ENCODE results near the gene ELOVL7. TPM values are rescaled to one million over a fixed set of nuclear protein-coding genes. Genes with fewer than 3 reads are reported as not detected.

The ELOVL7 gene
- total and polyA plus RNA-seq, 2 donors (not counting 1 experiment from before 2014, with no cell fraction given): under 0.01 to 0.07 TPM

DNA sequence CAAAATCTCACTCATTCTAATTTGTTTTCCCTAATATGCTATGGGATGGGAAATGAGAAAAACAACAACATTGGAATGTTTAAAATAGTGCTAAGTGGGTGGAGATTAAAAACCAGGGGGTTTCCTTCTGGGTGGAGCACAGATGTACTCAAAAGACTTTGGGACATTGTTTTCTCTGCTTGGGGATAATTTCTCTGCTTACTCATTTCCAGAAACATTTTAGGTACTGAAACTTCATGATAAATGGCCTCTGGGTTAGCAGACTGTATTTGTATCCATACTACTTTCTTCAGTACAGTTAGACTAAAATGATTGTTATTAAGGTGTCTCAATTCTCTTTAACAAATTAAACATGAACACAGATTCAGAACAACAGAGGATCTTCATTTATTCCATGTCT is 17.4 kb downstream of the ELOVL7 start:
- Histone ChIP-seq H3K4me1 (ENCODE audit: control insufficient read depth, extremely low read depth, insufficient read depth, low read length) (no peaks in the 10 kb centered on the region), H4K20me1 (ENCODE audit: control insufficient read depth, extremely low read depth, insufficient read depth, low read length) (no peaks in the 10 kb centered on the region), H3K36me3 (ENCODE audit: control insufficient read depth, insufficient read depth, low read length) (no peaks in the 10 kb centered on the region), H3K9ac (ENCODE audit: insufficient read depth, low read length) (no peak overlapping the region), H3K27ac (ENCODE audit: insufficient read depth, low read length) (no peak overlapping the region), H2AFZ (ENCODE audit: low read length) (no peak overlapping the region), H3K4me2 (ENCODE audit: extremely low read depth, insufficient read depth, low read length) (no peak overlapping the region), H3K4me3 (replicated peaks in 1 of 4; ENCODE audit: control extremely low read depth in 1 of 4, insufficient read depth in 1 of 4, low read depth in 3 of 4, low read length in 4 of 4) (no peak overlapping the region), H3K9me3 (ENCODE audit: control insufficient read depth, insufficient read depth, low read depth, low read length) (no peaks in the 10 kb centered on the region), H3K79me2 (ENCODE audit: control insufficient read depth, insufficient read depth, low read length) (no peaks in the 10 kb centered on the region), H3K27me3 (ENCODE audit: control insufficient read depth, insufficient read depth, low read length) (no peaks in the 10 kb centered on the region)
- TF ChIP-seq CTCF (conservative IDR thresholded peaks at IDR 0.05 in 1 of 2, IDR thresholded peaks at IDR 0.05 in 1 of 2; ENCODE audit: low read depth in 1 of 2, low read length in 2 of 2): no peak
- no peak for TF ChIP-seq EZH2 (IDR thresholded peaks at IDR 0.05; ENCODE audit: low read length, missing control alignments)
- DNase-seq (ENCODE audit: low read depth in 2 of 2): no peak

DNA sequence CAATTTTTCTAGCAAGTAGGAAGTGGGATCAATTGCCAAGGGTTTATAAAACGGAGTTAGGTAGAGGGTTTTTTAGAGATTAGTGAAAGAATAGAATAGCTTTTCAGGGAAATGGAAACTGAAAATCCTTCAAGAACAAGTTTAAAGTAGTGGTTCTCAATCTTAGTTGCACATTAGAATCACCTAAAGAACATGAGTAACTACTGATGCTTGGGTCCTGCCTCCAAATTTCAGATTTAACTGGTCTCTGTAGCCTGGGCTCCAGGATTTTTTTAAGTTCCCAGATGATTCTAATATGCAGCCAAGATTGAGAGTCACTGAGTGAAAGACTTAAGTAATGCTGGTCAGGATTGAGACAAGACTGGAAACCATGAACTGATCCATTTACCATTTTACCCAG is 20.5 kb downstream of the ELOVL7 start:
- TF ChIP-seq CTCF (conservative IDR thresholded peaks at IDR 0.05 in 1 of 2, IDR thresholded peaks at IDR 0.05 in 1 of 2; ENCODE audit: low read depth in 1 of 2, low read length in 2 of 2) (no peak), EZH2 (IDR thresholded peaks at IDR 0.05; ENCODE audit: low read length, missing control alignments) (no peak)
- H3K4me2 ChIP-seq (ENCODE audit: extremely low read depth, insufficient read depth, low read length): no peak overlapping the region

DNA sequence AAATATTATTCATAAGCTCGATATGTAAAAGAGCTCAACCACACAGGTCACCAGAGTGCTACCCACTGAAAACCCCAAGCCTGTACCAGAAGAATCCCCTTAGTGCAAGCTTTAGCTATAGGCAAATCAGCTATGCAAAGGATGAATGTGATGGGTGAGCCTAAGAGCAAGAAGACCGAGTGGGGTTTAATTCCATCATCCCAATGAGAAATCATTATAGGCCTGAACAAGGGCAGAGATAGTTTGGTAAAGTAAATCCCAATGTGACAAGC is 21.8 kb downstream of the ELOVL7 start:
- no peak overlapping the region for H3K4me3 ChIP-seq (replicated peaks in 1 of 4; ENCODE audit: control extremely low read depth in 1 of 4, insufficient read depth in 1 of 4, low read depth in 3 of 4, low read length in 4 of 4)
- no peaks in the 10 kb centered on the region for H3K4me1 ChIP-seq (ENCODE audit: control insufficient read depth, extremely low read depth, insufficient read depth, low read length)
- H3K9me3 ChIP-seq (ENCODE audit: control insufficient read depth, insufficient read depth, low read depth, low read length): no peaks in the 10 kb centered on the region
- H4K20me1 ChIP-seq (ENCODE audit: control insufficient read depth, extremely low read depth, insufficient read depth, low read length): no peaks in the 10 kb centered on the region
- no peaks in the 10 kb centered on the region for H3K27me3 ChIP-seq (ENCODE audit: control insufficient read depth, insufficient read depth, low read length)
- H3K27ac ChIP-seq (ENCODE audit: insufficient read depth, low read length): no peak overlapping the region
- H3K79me2 ChIP-seq (ENCODE audit: control insufficient read depth, insufficient read depth, low read length): no peaks in the 10 kb centered on the region
- DNase-seq (ENCODE audit: low read depth in 2 of 2): no peak
- no peak overlapping the region for H3K9ac ChIP-seq (ENCODE audit: insufficient read depth, low read length)
- H3K36me3 ChIP-seq (ENCODE audit: control insufficient read depth, insufficient read depth, low read length): no peaks in the 10 kb centered on the region
- no peak overlapping the region for H2AFZ ChIP-seq (ENCODE audit: low read length)
- H3K4me2 ChIP-seq (ENCODE audit: extremely low read depth, insufficient read depth, low read length): no peak overlapping the region
- TF ChIP-seq CTCF (conservative IDR thresholded peaks at IDR 0.05 in 1 of 2, IDR thresholded peaks at IDR 0.05 in 1 of 2; ENCODE audit: low read depth in 1 of 2, low read length in 2 of 2): no peak
- TF ChIP-seq EZH2 (IDR thresholded peaks at IDR 0.05; ENCODE audit: low read length, missing control alignments): no peak

More for the DNA sequence above, 20.5 kb downstream of the ELOVL7 start:
- Histone ChIP-seq H3K4me3 (replicated peaks in 1 of 4; ENCODE audit: control extremely low read depth in 1 of 4, insufficient read depth in 1 of 4, low read depth in 3 of 4, low read length in 4 of 4) (no peak overlapping the region), H3K27ac (ENCODE audit: insufficient read depth, low read length) (no peak overlapping the region), H2AFZ (ENCODE audit: low read length) (no peak overlapping the region), H3K36me3 (ENCODE audit: control insufficient read depth, insufficient read depth, low read length) (no peaks in the 10 kb centered on the region), H3K9me3 (ENCODE audit: control insufficient read depth, insufficient read depth, low read depth, low read length) (no peaks in the 10 kb centered on the region), H3K9ac (ENCODE audit: insufficient read depth, low read length) (no peak overlapping the region), H4K20me1 (ENCODE audit: control insufficient read depth, extremely low read depth, insufficient read depth, low read length) (no peaks in the 10 kb centered on the region), H3K4me1 (ENCODE audit: control insufficient read depth, extremely low read depth, insufficient read depth, low read length) (no peaks in the 10 kb centered on the region), H3K79me2 (ENCODE audit: control insufficient read depth, insufficient read depth, low read length) (no peaks in the 10 kb centered on the region), H3K27me3 (ENCODE audit: control insufficient read depth, insufficient read depth, low read length) (no peaks in the 10 kb centered on the region)
- no peak for DNase-seq (ENCODE audit: low read depth in 2 of 2)

Data from fibroblast of lung (primary cell).